SK-MEL-5 (cell line): ENCODE data around the gene INPP5D. TPM values are rescaled to one million over a fixed set of nuclear protein-coding genes. Genes with fewer than 3 reads are reported as not detected.
"Not testable (repeated sequence)": the region's sequence is repeated elsewhere in the genome, so short reads cannot be mapped to it uniquely, and the experiment has no call there.

Source experiments
- DNase-seq: peaks from one replicate; pipeline ENCODE4 v3.0.0-alpha.2; 2016; ENCODE audit warnings: low read depth, low spot score
- in situ Hi-C: cut with HindIII; loops from 2 replicates; pipeline ENCODE4 v1.10.0; 2016; ENCODE audit warnings: low sequenced_read_pairs, high pct_unique_total_duplicates, low pct_unique_long_range_greater_than_20kb
- total RNA-seq: library from RNA; depleted of rRNA; stranded (reverse); fragments of >200 nt; shearing (Covaris generic); gene quantifications from 2 replicates; pipeline ENCODE4 v1.2.3, GENCODE V29; 2014

The INPP5D gene
- total RNA-seq, 1 experiment from 2014 or later: 0.50 TPM

GRCh38 chr2:233165895-233166661, 105.9 kb downstream of the INPP5D start:
- DNase-seq: no peak
- in situ Hi-C loops: no loop called here

GRCh38 chr2:233168445-233168844, 108.3 kb downstream of the INPP5D start:
- in situ Hi-C loops: no loop called here
- DNase-seq: no peak

GRCh38 chr2:233168919-233169318, 108.8 kb downstream of the INPP5D start:
- in situ Hi-C loops: no loop called here

GRCh38 chr2:233171344-233171743, 111.2 kb downstream of the INPP5D start:
- in situ Hi-C loops: no loop called here
- DNase-seq: no peak

More at GRCh38 chr2:233168919-233169318, 108.8 kb downstream of the INPP5D start:
- DNase-seq: no peak

GRCh38 chr2:233173115-233173514, 113.0 kb downstream of the INPP5D start:
- in situ Hi-C loops: no loop called here
- no peak for DNase-seq

GRCh38 chr2:233174137-233174536, 114.0 kb downstream of the INPP5D start:
- DNase-seq: no peak
- in situ Hi-C loops: no loop called here

- in situ Hi-C loops: no loop called here
Observed at GRCh38 chr2:233178994-233179847, 119.1 kb downstream of the INPP5D start.

GRCh38 chr2:233179848-233180366, 119.8 kb downstream of the INPP5D start:
- DNase-seq: no peak
- in situ Hi-C loops: no loop called here

More at GRCh38 chr2:233178994-233179847, 119.1 kb downstream of the INPP5D start:
- no peak for DNase-seq

GRCh38 chr2:233183869-233184418, 123.8 kb downstream of the INPP5D start:
- DNase-seq: no peak
- in situ Hi-C loops: no loop called here

GRCh38 chr2:233184669-233185068, 124.5 kb downstream of the INPP5D start:
- DNase-seq: no peak
- in situ Hi-C loops: no loop called here

- DNase-seq: no peak
- in situ Hi-C loops: no loop called here
Observed at GRCh38 chr2:233185330-233185729, 125.2 kb downstream of the INPP5D start.

GRCh38 chr2:233185963-233186362, 125.8 kb downstream of the INPP5D start:
- DNase-seq: no peak
- in situ Hi-C loops: no loop called here

GRCh38 chr2:233186851-233187250, 126.7 kb downstream of the INPP5D start:
- no peak for DNase-seq
- in situ Hi-C loops: no loop called here

GRCh38 chr2:233189025-233189424, 128.9 kb downstream of the INPP5D start:
- DNase-seq: no peak
- in situ Hi-C loops: no loop called here

- in situ Hi-C loops, DNase-seq: not testable (repeated sequence)
Observed at GRCh38 chr2:233191016-233191415, 130.9 kb downstream of the INPP5D start.

GRCh38 chr2:233193738-233194137, 133.6 kb downstream of the INPP5D start:
- no peak for DNase-seq
- in situ Hi-C loops: no loop called here

- in situ Hi-C loops: no loop called here
- DNase-seq: no peak
Observed at GRCh38 chr2:233195027-233195426, 134.9 kb downstream of the INPP5D start.

- DNase-seq: no peak
- in situ Hi-C loops: no loop called here
Observed at GRCh38 chr2:233197022-233197421, 136.9 kb downstream of the INPP5D start.
